HCT116 (cell line): Measurements from ENCODE around the gene ALDH1A2. TPM values are rescaled to one million over a fixed set of nuclear protein-coding genes. Genes with fewer than 3 reads are reported as not detected.

Source experiments
- ATAC-seq: fragments of 200-7000 bp; cut with Tn5 transposase; 2 replicates; pipeline ENCODE4 v1.9.1; 2020; ENCODE audit warnings: mild to moderate bottlenecking, moderate library complexity
- BruUV-seq: library from RNA; stranded (reverse); fragments of 400-500 nt; replicated peaks from 2 replicates; lab custom pipeline; 2021; lab: Mats Ljungman, UMichigan
- CTCF ChIA-PET: fragments of 300-600 bp; sonication (Branson Sonifier 250); formaldehyde crosslinking; loops from one replicate; lab custom pipeline; 2021; ENCODE audit warnings: antibody characterized with exemption; lab: Charles Lee
- POLR2A ChIA-PET: fragments of 300-600, 350-600 bp; sonication (Branson Sonifier 250); formaldehyde crosslinking; loops from one replicate; lab custom pipeline; 2021; ENCODE audit warnings: antibody characterized with exemption; lab: Charles Lee
- RAD21 ChIA-PET, 2 experiments: fragments of 300-600 bp; sonication (Branson Sonifier 250); formaldehyde crosslinking; loops; one replicate each; lab custom pipeline; 2023; ENCODE audit warnings: low total read pairs in 2 of 2; ENCODE audit not compliant: uncharacterized antibody in 2 of 2, unreplicated experiment in 2 of 2, low non-redundant PET in 1 of 2; lab: Charles Lee
- DNase-seq: peaks from one replicate; pipeline ENCODE4 v3.0.0-alpha.2; 2010; ENCODE audit warnings: low read depth, low spot score
- H2AFZ ChIP-seq: fragments of 200-600 bp; shearing (Covaris generic), sonication (generic); 2 replicates; pipeline ENCODE4 v1.6.1; 2017; ENCODE audit warnings: low read depth, mixed run types, mixed read lengths, antibody characterized with exemption, low read length; ENCODE audit not compliant: poor library complexity, severe bottlenecking
- H3K27ac ChIP-seq: 2 replicates; pipeline ENCODE4 v1.5.1; 2012; ENCODE audit warnings: low read depth, low read length
- H3K27me3 ChIP-seq: fragments of 200-600 bp; sonication (generic); 2 replicates; pipeline ENCODE4 v1.6.1; 2016; ENCODE audit warnings: mixed run types, low read length, mixed read lengths; ENCODE audit not compliant: insufficient read depth
- H3K36me3 ChIP-seq, 2 experiments: fragments of 200-500 bp in 1 of 2; fragments of 200-600 bp in 1 of 2; sonication (Bioruptor generic) in 1 of 2; sonication (generic) in 1 of 2; 2 replicates each; pipeline versions ENCODE4 v1.5.1 to v1.6.1; 2014 to 2016; ENCODE audit warnings: low read length in 2 of 2, inconsistent platforms in 1 of 2, mixed read lengths in 1 of 2, mixed run types in 1 of 2; ENCODE audit not compliant: insufficient read depth in 2 of 2, control insufficient read depth in 1 of 2
- H3K4me1 ChIP-seq, 2 experiments: fragments of 200-600 bp in 1 of 2; sonication (generic) in 1 of 2; 2 replicates each; pipeline versions ENCODE4 v1.5.1 to v1.6.1; 2012 to 2017; ENCODE audit warnings: low read length in 2 of 2, inconsistent platforms in 1 of 2, mild to moderate bottlenecking in 1 of 2, mixed read lengths in 1 of 2, mixed run types in 1 of 2, moderate library complexity in 1 of 2; ENCODE audit not compliant: insufficient read depth in 2 of 2, control insufficient read depth in 1 of 2
- H3K4me2 ChIP-seq: fragments of 200-600 bp; sonication (generic); 2 replicates; pipeline ENCODE4 v1.6.1; 2017; ENCODE audit warnings: mixed run types, low read length, mixed read lengths
- H3K4me3 ChIP-seq, 2 experiments: fragments of 200-600 bp in 1 of 2; sonication (generic) in 1 of 2; replicated peaks in 1 of 2; 2 replicates each; pipeline ENCODE4 v1.5.1; 2011 to 2016; ENCODE audit warnings: low read length in 2 of 2, control low read depth in 1 of 2, low read depth in 1 of 2, mild to moderate bottlenecking in 1 of 2, mixed read lengths in 1 of 2, mixed run types in 1 of 2
- H3K79me2 ChIP-seq: fragments of 200-600 bp; sonication (generic); 2 replicates; pipeline ENCODE4 v1.6.1; 2017; ENCODE audit warnings: mild to moderate bottlenecking, mixed run types, low read length, moderate library complexity, mixed read lengths; ENCODE audit not compliant: insufficient read depth
- H3K9ac ChIP-seq: fragments of 200-600 bp; sonication (generic); 2 replicates; pipeline ENCODE4 v1.6.1; 2016; ENCODE audit warnings: low read length, mixed read lengths
- H3K9me2 ChIP-seq: fragments of 200-600 bp; sonication (generic), shearing (Covaris generic); 2 replicates; pipeline ENCODE4 v1.6.1; 2017; ENCODE audit warnings: mixed run types, mild to moderate bottlenecking, moderate library complexity; ENCODE audit not compliant: insufficient read depth
- H3K9me3 ChIP-seq, 2 experiments: fragments of 200-500 bp in 1 of 2; fragments of 200-600 bp in 1 of 2; sonication (Bioruptor generic) in 1 of 2; sonication (generic) in 1 of 2; 2 replicates each; pipeline ENCODE4 v1.6.1; 2014 to 2017; ENCODE audit warnings: low read length in 2 of 2, mixed read lengths in 2 of 2, inconsistent platforms in 1 of 2, low read depth in 1 of 2, mild to moderate bottlenecking in 1 of 2, mixed run types in 1 of 2, moderate library complexity in 1 of 2; ENCODE audit not compliant: control insufficient read depth in 1 of 2, insufficient read depth in 1 of 2
- H4K20me1 ChIP-seq: fragments of 200-600 bp; sonication (generic), shearing (Covaris generic); 2 replicates; pipeline ENCODE4 v1.6.1; 2017; ENCODE audit warnings: mixed run types, mild to moderate bottlenecking, moderate library complexity; ENCODE audit not compliant: insufficient read depth
- CTCF ChIP-seq, 3 experiments: fragments of 200-600 bp in 1 of 3; sonication (generic) in 1 of 3; IDR thresholded peaks in 2 of 3; conservative IDR thresholded peaks in 1 of 3; 2 replicates each; pipeline ENCODE4 v1.5.1; 2012 to 2017; ENCODE audit warnings: low read depth in 2 of 3, low read length in 2 of 3, antibody characterized with exemption in 1 of 3, borderline replicate concordance in 1 of 3, control low read depth in 1 of 3, mild to moderate bottlenecking in 1 of 3, mixed read lengths in 1 of 3, mixed run types in 1 of 3, moderate library complexity in 1 of 3; ENCODE audit not compliant: insufficient read depth in 1 of 3
- EGR1 ChIP-seq: IDR thresholded peaks from 2 replicates; pipeline ENCODE4 v1.6.1; 2012; ENCODE audit warnings: low read depth
- EZH2 ChIP-seq: fragments of 200-600 bp; sonication (generic); IDR thresholded peaks from 2 replicates; pipeline ENCODE4 v1.6.1; 2017; ENCODE audit warnings: antibody characterized with exemption, mixed run types
- FOSL1 ChIP-seq: IDR thresholded peaks from 2 replicates; pipeline ENCODE4 v1.6.1; 2012; ENCODE audit warnings: low read depth
- MAX ChIP-seq: IDR thresholded peaks from 2 replicates; pipeline ENCODE4 v1.6.1; 2012
- SIN3A ChIP-seq: IDR thresholded peaks from 2 replicates; pipeline ENCODE4 v1.6.1; 2012; ENCODE audit warnings: low read depth
- SP1 ChIP-seq: IDR thresholded peaks from 2 replicates; pipeline ENCODE4 v1.6.1; 2012; ENCODE audit warnings: low read depth
- TCF7L2 ChIP-seq: IDR thresholded peaks from 2 replicates; pipeline ENCODE4 v1.7.0; 2011; ENCODE audit warnings: borderline replicate concordance, inconsistent platforms; ENCODE audit not compliant: insufficient read depth, insufficient read length; ENCODE audit errors: extremely low read depth
- ZBTB33 ChIP-seq: IDR thresholded peaks from 2 replicates; pipeline ENCODE4 v1.6.1; 2011; ENCODE audit warnings: mild to moderate bottlenecking, low read length, moderate library complexity; ENCODE audit not compliant: insufficient replicate concordance; ENCODE audit errors: extremely low read depth
- ZFX ChIP-seq: fragments of 450-650 bp; IDR thresholded peaks from 2 replicates; pipeline ENCODE4 v1.6.1; 2017
- intact Hi-C: fragments of 100-400 bp; cut with micrococcal nuclease; formaldehyde crosslinking; loops from 2 replicates; pipeline ENCODE4 v1.10.0; 2022
- total RNA-seq: library from RNA; stranded (reverse); gene quantifications from one replicate; pipeline ENCODE4 v1.2.1, GENCODE V29; 2021; ENCODE audit not compliant: unreplicated experiment

The ALDH1A2 gene
- total RNA-seq, 1 experiment from 2014 or later, result 1.7 TPM

GRCh38 chr15:57925650-57926049 lies 139.9 kb downstream of the ALDH1A2 start:
- no peak overlapping the region for H3K4me2 ChIP-seq
- no peak overlapping the region for H3K4me3 ChIP-seq
- intact Hi-C loops, result no loop called here
- ChIA-PET RAD21 (no interaction called here), CTCF (no interaction called here), POLR2A (no interaction called here)
- DNase-seq, result no peak
- H2AFZ ChIP-seq, result no peak overlapping the region
- no peaks in the 10 kb centered on the region for H3K9me2 ChIP-seq
- TF ChIP-seq EGR1 (no peak), EZH2 (no peak), FOSL1 (no peak), ZBTB33 (no peak), SIN3A (no peak), TCF7L2 (no peak), ZFX (no peak), SP1 (no peak), MAX (no peak), CTCF (IDR thresholded peaks at IDR 0.05 in 2 of 3, conservative IDR thresholded peaks at IDR 0.05 in 1 of 3; ENCODE audit: borderline replicate concordance in 1 of 3, insufficient read depth in 1 of 3, low read depth in 2 of 3, low read length in 2 of 3) (no peak)
- BruUV-seq, result no TSS peak
- H3K36me3 ChIP-seq, result no peaks in the 10 kb centered on the region
- no peaks in the 10 kb centered on the region for H4K20me1 ChIP-seq
- no peaks in the 10 kb centered on the region for H3K79me2 ChIP-seq
- H3K27ac ChIP-seq, result no peak overlapping the region
- H3K4me1 ChIP-seq, result no peaks in the 10 kb centered on the region
- no peak for ATAC-seq
- no peaks in the 10 kb centered on the region for H3K27me3 ChIP-seq
- no peaks in the 10 kb centered on the region for H3K9me3 ChIP-seq
- no peak overlapping the region for H3K9ac ChIP-seq
